Measurements from ENCODE around the gene PPY.

GRCh38 chr17:43950554-43950953 lies 8.3 kb upstream of the PPY start:
- no peak for TF ChIP-seq POLR2A (IDR thresholded peaks at IDR 0.05; ENCODE audit: low read length)
- TF ChIP-seq GATA1 (IDR thresholded peaks at IDR 0.05; ENCODE audit: low read depth, low read length), result no peak

Data from erythroblast (primary cell).